OCI-LY3 (cell line): Measurements from ENCODE around the gene LAD1.
A peak's percentile ranks its signal among the peaks of the same experiment; 100 is the strongest.

Experiments used
- H2AFZ ChIP-seq: fragments of 200-600, 300-600 bp; shearing (Covaris generic); 2 replicates; pipeline ENCODE4 v1.6.0; 2014; ENCODE audit warnings: antibody characterized with exemption, low read depth, low read length
- H3K27ac ChIP-seq: fragments of 200-600, 300-600 bp; sonication (generic); 2 replicates; pipeline ENCODE4 v1.5.1; 2014; ENCODE audit warnings: mild to moderate bottlenecking, low read length, moderate library complexity, mixed read lengths
- H3K27me3 ChIP-seq: fragments of 200-600, 300-600 bp; sonication (generic); 2 replicates; pipeline ENCODE4 v1.6.1; 2014; ENCODE audit warnings: low read depth, low read length, mixed read lengths
- H3K36me3 ChIP-seq: fragments of 200-600, 300-600 bp; sonication (generic); replicated peaks from 2 replicates; pipeline ENCODE3; 2014; ENCODE audit warnings: low read depth, low read length, mixed read lengths
- H3K4me1 ChIP-seq: fragments of 300-600, 200-600 bp; sonication (generic); 2 replicates; pipeline ENCODE4 v1.6.1; 2014; ENCODE audit warnings: low read length, mixed read lengths
- H3K4me2 ChIP-seq: fragments of 200-600, 300-600 bp; sonication (generic); 2 replicates; pipeline ENCODE4 v1.6.1; 2014; ENCODE audit warnings: low read length, mixed read lengths
- H3K4me3 ChIP-seq: fragments of 300-600, 200-600 bp; sonication (generic); 2 replicates; pipeline ENCODE4 v1.5.1; 2014; ENCODE audit warnings: antibody characterized with exemption, mild to moderate bottlenecking, low read length, moderate library complexity
- H3K79me2 ChIP-seq: fragments of 300-600, 200-600 bp; shearing (Covaris generic); 2 replicates; pipeline ENCODE4 v1.6.1; 2014; ENCODE audit warnings: mild to moderate bottlenecking, low read length, mixed read lengths
- H3K9ac ChIP-seq: fragments of 300-600, 200-600 bp; shearing (Covaris generic); 2 replicates; pipeline ENCODE4 v1.6.0; 2014; ENCODE audit warnings: mild to moderate bottlenecking, low read length, moderate library complexity
- H3K9me3 ChIP-seq: fragments of 200-600, 300-600 bp; shearing (Covaris generic); 2 replicates; pipeline ENCODE4 v1.6.1; 2014; ENCODE audit warnings: low read length, mixed read lengths; ENCODE audit not compliant: insufficient read depth
- H4K20me1 ChIP-seq: fragments of 200-600, 300-600 bp; sonication (generic); 2 replicates; pipeline ENCODE4 v1.6.1; 2016; ENCODE audit warnings: low read length, mixed read lengths; ENCODE audit not compliant: insufficient read depth
- CTCF ChIP-seq: fragments of 200-600, 300-600 bp; sonication (generic); IDR thresholded peaks from 2 replicates; pipeline ENCODE4 v1.5.1; 2014; ENCODE audit warnings: antibody characterized with exemption, low read length, low read depth
- EZH2phosphoT487 ChIP-seq: fragments of 200-600 bp; shearing (Covaris generic); IDR thresholded peaks from 2 replicates; pipeline ENCODE4 v1.6.1; 2018; ENCODE audit warnings: antibody characterized with exemption, mixed run types, low read depth

Gene LAD1

GRCh38 chr1:201378804-201379203, 20.3 kb downstream of the LAD1 start:
- no peak overlapping the region for H2AFZ ChIP-seq
- no peak overlapping the region for H3K9ac ChIP-seq
- H3K36me3 ChIP-seq = no peaks in the 10 kb centered on the region
- no peak overlapping the region for H3K4me2 ChIP-seq
- no peak overlapping the region for H3K4me3 ChIP-seq
- no peak for TF ChIP-seq EZH2phosphoT487
- no peaks in the 10 kb centered on the region for H3K4me1 ChIP-seq
- H4K20me1 ChIP-seq = no peaks in the 10 kb centered on the region
- H3K79me2 ChIP-seq = no peaks in the 10 kb centered on the region
- no peaks in the 10 kb centered on the region for H3K9me3 ChIP-seq
- H3K27me3 ChIP-seq = peaks cover 39% of the 10 kb centered on the region
- H3K27ac ChIP-seq = no peak overlapping the region

GRCh38 chr1:201377611-201378092, 21.5 kb downstream of the LAD1 start, which contains the start of gene TNNT2:
Gene TNNT2, minus strand, starts transcription at chr1:201377680. Its CDS starts 4,426 bp downstream, at chr1:201373254.
- Histone ChIP-seq H3K79me2 (no peaks in the 10 kb centered on the region), H2AFZ (no peak within 1 kb of the TSS), H3K4me1 (no peaks in the 10 kb centered on the region), H3K4me3 (no peak within 1 kb of the TSS), H3K27me3 (peaks cover 43% of the 10 kb centered on the region), H3K36me3 (no peaks in the 10 kb centered on the region), H3K9ac (no peak within 1 kb of the TSS), H4K20me1 (no peaks in the 10 kb centered on the region), H3K27ac (no peak within 1 kb of the TSS), H3K4me2 (no peak within 1 kb of the TSS), H3K9me3 (no peaks in the 10 kb centered on the region)
- TF ChIP-seq CTCF (no peak), EZH2phosphoT487 (no peak)

GRCh38 chr1:201376464-201377374, 22.4 kb downstream of the LAD1 start:
- H3K9me3 ChIP-seq = no peaks in the 10 kb centered on the region
- no peaks in the 10 kb centered on the region for H3K4me1 ChIP-seq
- H3K27ac ChIP-seq = no peak overlapping the region
- no peak overlapping the region for H3K4me3 ChIP-seq
- no peak overlapping the region for H3K9ac ChIP-seq
- no peak overlapping the region for H2AFZ ChIP-seq
- H3K27me3 ChIP-seq = peaks cover 53% of the 10 kb centered on the region
- H3K79me2 ChIP-seq = no peaks in the 10 kb centered on the region
- TF ChIP-seq EZH2phosphoT487 = no peak
- peak; percentile 40 for TF ChIP-seq CTCF
- H3K4me2 ChIP-seq = no peak overlapping the region
- H4K20me1 ChIP-seq = no peaks in the 10 kb centered on the region
- H3K36me3 ChIP-seq = no peaks in the 10 kb centered on the region

- Histone ChIP-seq H3K79me2 (no peaks in the 10 kb centered on the region), H3K4me3 (no peak overlapping the region), H3K4me2 (no peak overlapping the region), H4K20me1 (no peaks in the 10 kb centered on the region), H3K27ac (no peak overlapping the region), H3K9me3 (no peaks in the 10 kb centered on the region), H2AFZ (no peak overlapping the region), H3K27me3 (peaks cover 59% of the 10 kb centered on the region), H3K36me3 (no peaks in the 10 kb centered on the region), H3K4me1 (no peaks in the 10 kb centered on the region), H3K9ac (no peak overlapping the region)
- TF ChIP-seq EZH2phosphoT487 (no peak), CTCF (no peak)
These were observed 23.0 kb downstream of the LAD1 start for GRCh38 chr1:201376107-201376463.
